Mucosa of descending colon (tissue), 3 donors: ENCODE data around the gene NOL3. TPM values are rescaled to one million over a fixed set of nuclear protein-coding genes. Genes with fewer than 3 reads are reported as not detected.

Experiments used
- ATAC-seq: fragments of 200-7000 bp; cut with Tn5 transposase; one replicate; pipeline ENCODE4 v1.9.1; 2020; ENCODE audit warnings: mild to moderate bottlenecking, moderate library complexity
- DNase-seq, 3 donors: peaks; one replicate each; pipeline ENCODE4 v3.0.0-alpha.2; 2020
- H3K36me3 ChIP-seq: fragments of 200-600 bp; one replicate; pipeline ENCODE4 v1.8.0; 2021; ENCODE audit warnings: low read depth, mild to moderate bottlenecking
- H3K4me1 ChIP-seq: fragments of 200-600 bp; one replicate; pipeline ENCODE4 v1.8.0; 2021; ENCODE audit warnings: low read depth, mild to moderate bottlenecking
- H3K4me3 ChIP-seq: fragments of 200-600 bp; one replicate; pipeline ENCODE4 v1.8.0; 2021; ENCODE audit warnings: mild to moderate bottlenecking
- H3K9me3 ChIP-seq: fragments of 200-600 bp; one replicate; pipeline ENCODE4 v1.8.0; 2021; ENCODE audit warnings: mild to moderate bottlenecking
- CTCF ChIP-seq: fragments of 200-600 bp; IDR thresholded peaks from one replicate; pipeline ENCODE4 v1.8.0; 2022; ENCODE audit warnings: antibody characterized with exemption, mild to moderate bottlenecking
- intact Hi-C, 2 donors: fragments of 100-400 bp; cut with DNase I in 1 of 2; cut with micrococcal nuclease in 1 of 2; formaldehyde crosslinking; loops; one replicate each; pipeline versions ENCODE4 v1.11.0 to v1.11.1; 2022; cut with DNase I, micrococcal nuclease
- total RNA-seq, 3 donors: library from RNA; stranded (reverse); fragmentation: NEBNext Ultra II Directional in 2 of 3; extraction: Animal tissue kit (Norgen Biotek cat#: 25700) in 2 of 3; gene quantifications; one replicate each; pipeline versions ENCODE4 v1.2.1 to v1.2.4, GENCODE V29; 2021 to 2023
- donor health status: DM: no; HTN: no; CAD: no; lungs with moderate emphysema.
- donor health status: DM: no; HTN: no; CAD: no.
- donor health status: DM: no; HTN: yes; CAD: no.

NOL3 gene
- total RNA-seq, 3 donors from 2014 or later: 23.5 to 35.9 (median 32.0) TPM

GRCh38 chr16:67150833-67151396, 19.4 kb upstream of the NOL3 start, which contains the start of gene B3GNT9:
Gene B3GNT9 (minus strand): TSS chr16:67150998. CDS start chr16:67150485, 513 bp downstream.
- intact Hi-C loops: loop anchor here in 1 of 2 donors (10.0 kb wide), 1 partner anchor 196 kb away; no protein-coding TSS in a partner anchor
- ATAC-seq (peak; percentile 58), DNase-seq (peak; percentile 64 to 83 (median 74))
- peaks cover 11% of the 10 kb centered on the region for H3K36me3 ChIP-seq
- peaks cover 20% of the 10 kb centered on the region for H3K4me1 ChIP-seq
- no peaks in the 10 kb centered on the region for H3K9me3 ChIP-seq
- peak within 1 kb of the TSS; percentile 24 for H3K4me3 ChIP-seq
- TF ChIP-seq CTCF: no peak

GRCh38 chr16:67151431-67152097, 18.8 kb upstream of the NOL3 start:
- DNase-seq: no peak
- Histone ChIP-seq H3K4me3 (no peak overlapping the region), H3K36me3 (peaks cover 4% of the 10 kb centered on the region), H3K4me1 (peaks cover 25% of the 10 kb centered on the region), H3K9me3 (no peaks in the 10 kb centered on the region)
- no peak for ATAC-seq
- intact Hi-C loops: loop anchor here in 1 of 2 donors (10.0 kb wide), 1 partner anchor 197 kb away; no protein-coding TSS in a partner anchor
- TF ChIP-seq CTCF: no peak

GRCh38 chr16:67154578-67155294, 15.6 kb upstream of the NOL3 start:
- no peak for TF ChIP-seq CTCF
- DNase-seq (peak in 2 of 3 donors; percentile 21 to 58), ATAC-seq (no peak)
- Histone ChIP-seq H3K36me3 (no peaks in the 10 kb centered on the region), H3K9me3 (no peaks in the 10 kb centered on the region), H3K4me3 (no peak overlapping the region), H3K4me1 (peaks cover 35% of the 10 kb centered on the region)
- intact Hi-C loops: loop anchor here in 1 of 2 donors (10.0 kb wide), 1 partner anchor 200 kb away; no protein-coding TSS in a partner anchor

- Histone ChIP-seq H3K9me3 (no peaks in the 10 kb centered on the region), H3K4me3 (no peak overlapping the region), H3K36me3 (no peaks in the 10 kb centered on the region), H3K4me1 (peaks cover 28% of the 10 kb centered on the region)
- peak; percentile 79 to 86 (median 81) for DNase-seq
- intact Hi-C loops: loop anchor here in 1 of 2 donors (10.0 kb wide), 1 partner anchor 201 kb away; no protein-coding TSS in a partner anchor
- TF ChIP-seq CTCF: peak; percentile 98
- ATAC-seq: peak; percentile 66
These were observed 14.8 kb upstream of the NOL3 start for GRCh38 chr16:67155295-67156142.
